Epidermal melanocyte (primary cell): ENCODE measurements around the gene SRP68.

ENCODE experiments used
- DNase-seq: peaks from one replicate; pipeline ENCODE4 v3.0.0; 2011; ENCODE audit warnings: low spot score; ENCODE audit not compliant: insufficient read length

SRP68 gene

DNA sequence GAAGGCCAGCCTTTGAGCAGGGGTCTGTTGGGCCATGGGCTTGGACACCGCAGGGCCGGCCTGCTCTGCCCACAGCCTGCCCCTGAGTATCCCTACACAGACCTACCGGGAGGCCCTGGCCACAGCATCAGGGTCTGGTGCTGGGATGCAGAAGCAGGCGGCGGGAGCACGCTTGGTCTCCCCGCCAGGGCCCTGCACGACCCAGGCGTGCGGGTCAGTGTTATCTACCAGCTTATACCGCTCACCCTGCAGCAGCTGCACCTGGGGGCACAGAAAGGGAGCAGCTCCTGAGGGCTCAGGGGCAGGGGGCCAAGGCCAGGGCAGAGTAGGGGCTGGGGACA, 54.0 kb downstream of the SRP68 start:
- no peak for DNase-seq

DNA sequence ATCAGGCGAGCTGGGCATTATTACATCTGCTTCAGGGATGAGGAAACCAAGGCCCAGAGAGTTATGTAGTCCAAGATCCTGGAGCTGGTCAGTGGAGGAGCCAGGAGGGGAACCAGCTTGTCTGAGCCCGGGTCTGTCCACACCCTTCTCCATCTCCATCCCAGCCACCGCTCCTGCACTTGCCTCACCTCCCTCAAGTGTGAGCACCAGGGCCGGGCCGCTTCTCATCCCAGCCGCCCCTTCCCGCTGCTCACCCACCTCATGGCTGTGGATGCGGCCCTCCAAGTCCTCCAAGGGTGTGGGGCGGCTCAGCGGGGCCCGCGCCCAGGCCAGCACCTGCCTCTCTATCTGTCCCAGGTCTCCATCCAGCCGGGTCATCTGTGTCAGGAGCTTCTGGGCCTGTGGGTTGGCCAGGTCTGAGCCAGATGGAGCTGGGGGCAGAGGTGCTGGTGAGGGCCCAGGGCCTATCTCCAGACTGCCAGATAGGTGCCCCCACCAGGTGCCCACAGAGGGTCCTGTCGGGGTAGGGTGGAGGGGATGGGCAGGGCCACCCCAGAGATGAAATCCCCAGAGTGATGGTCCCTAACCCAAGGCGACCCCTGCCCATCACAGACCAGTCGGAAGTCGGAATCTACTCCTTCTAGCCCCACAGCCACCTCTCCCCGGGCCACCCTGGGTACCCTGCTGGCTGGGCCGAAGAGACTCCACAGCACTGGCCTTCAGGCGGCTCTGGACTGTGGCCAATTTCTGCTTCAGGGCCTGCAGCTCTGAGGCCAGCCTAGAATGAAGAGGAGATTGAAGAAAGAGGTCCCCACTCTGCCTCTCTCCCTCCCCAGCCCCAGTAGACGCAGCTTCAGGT, 54.6 kb downstream of the SRP68 start:
- no peak for DNase-seq

GRCh38 chr17:76014925-76015261, 57.4 kb downstream of the SRP68 start:
- DNase-seq, result no peak

- peak; percentile 91 for DNase-seq
Observed at GRCh38 chr17:76014100-76014924, 58.0 kb downstream of the SRP68 start.

DNA sequence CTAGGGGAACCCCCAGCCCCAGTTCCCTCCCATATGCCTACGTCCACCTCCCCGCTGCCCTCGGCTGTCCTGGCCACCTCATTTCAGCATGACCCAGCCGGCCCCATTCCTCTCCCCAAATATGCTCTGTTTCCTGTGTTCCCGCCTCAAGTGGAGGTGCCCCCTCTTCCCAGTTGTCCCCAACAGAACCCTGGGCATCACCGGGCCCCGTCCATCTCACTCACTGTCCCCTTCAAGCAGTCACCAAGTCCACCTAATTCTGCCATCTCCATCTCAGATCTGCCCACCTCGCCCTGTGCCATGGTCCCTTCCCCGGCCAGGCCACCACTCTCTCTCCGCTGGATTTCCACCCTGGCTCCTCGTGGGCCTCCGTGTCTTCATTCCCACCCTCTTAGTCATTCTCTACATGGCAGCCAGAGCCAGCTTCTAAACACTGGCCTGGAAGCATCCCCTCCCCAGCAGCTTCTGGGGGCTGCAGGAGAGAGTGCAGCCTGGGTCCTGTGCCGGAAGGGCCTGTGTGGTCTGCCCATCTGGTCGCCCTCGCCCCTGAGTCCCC, 58.9 kb downstream of the SRP68 start:
- no peak for DNase-seq

GRCh38 chr17:76011951-76012350, 60.4 kb downstream of the SRP68 start:
- DNase-seq, result no peak

DNA sequence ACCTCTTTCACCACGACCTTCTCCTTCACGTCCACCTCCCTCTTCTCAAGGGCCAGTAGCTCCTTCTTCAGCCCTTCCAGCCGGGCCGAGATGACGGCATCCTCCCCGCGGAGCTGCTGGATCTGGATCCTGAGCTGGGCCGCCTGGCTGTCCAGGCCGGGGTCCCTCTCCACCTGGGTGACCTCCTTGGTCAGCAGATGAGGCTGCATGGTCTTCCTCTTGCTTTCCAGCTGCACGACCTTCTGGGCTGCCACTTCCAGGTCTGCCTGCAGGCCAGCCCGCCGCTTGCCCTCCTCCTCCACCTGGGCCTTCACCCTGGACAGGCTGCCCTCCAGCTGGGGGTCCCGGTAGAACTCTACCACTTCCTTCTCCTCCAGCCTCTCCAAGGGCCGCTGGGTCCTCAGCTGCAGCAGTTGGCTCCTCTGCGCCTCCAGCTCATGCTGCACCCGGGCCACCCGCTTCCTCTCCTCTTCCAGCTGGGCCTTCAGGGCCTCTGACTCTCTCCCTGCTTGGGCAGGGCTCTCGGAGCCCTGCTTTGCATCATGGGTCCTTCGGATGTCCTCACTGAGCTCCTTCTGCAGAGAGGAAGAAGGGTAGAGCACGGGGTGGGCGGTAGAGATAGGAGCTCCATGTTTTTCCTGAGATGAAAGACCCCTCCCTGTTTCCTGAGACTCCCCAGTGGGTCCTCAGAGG, 62.2 kb downstream of the SRP68 start:
- no peak for DNase-seq

GRCh38 chr17:76009447-76009846, 62.9 kb downstream of the SRP68 start:
- DNase-seq, result no peak

- DNase-seq, result no peak
Observed at GRCh38 chr17:76008630-76009425, 63.5 kb downstream of the SRP68 start.

DNA sequence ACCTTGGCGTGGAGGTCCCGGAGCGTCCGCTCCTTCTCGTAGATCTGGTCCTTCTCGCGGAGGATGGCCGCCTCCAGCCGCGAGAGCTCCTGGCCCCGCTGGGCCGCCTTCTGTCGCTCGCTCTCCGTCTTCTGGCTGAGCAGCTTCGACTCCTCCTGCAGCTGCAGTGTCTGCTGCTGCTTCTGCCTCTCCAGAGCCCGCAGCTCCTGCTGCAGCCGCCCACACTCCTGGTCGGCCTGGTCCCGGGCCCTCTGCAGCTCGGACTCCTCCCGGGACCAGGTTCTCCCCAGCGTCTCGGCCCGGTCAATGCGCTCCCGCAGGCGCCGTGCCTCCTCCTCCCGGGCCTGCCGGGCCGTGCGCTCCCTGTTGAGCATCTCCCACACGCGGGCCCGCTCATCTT, 64.1 kb downstream of the SRP68 start:
- DNase-seq, result no peak

DNA sequence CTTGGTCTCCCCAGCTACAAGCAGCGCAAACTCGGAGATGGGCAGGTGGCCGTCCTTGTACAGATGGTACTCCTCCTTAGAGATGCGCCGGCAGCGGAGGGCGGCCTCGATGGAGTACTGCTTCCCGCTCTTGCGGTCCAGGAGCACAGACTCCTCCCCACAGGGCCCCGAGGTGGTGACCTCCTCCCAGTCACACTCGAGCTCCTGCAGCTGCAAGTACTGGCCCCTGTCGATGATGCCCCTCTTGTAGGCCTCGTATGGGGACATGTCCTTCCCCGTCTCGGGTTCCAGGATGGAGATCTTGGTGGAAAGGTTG, 64.5 kb downstream of the SRP68 start:
- DNase-seq, result no peak

DNA sequence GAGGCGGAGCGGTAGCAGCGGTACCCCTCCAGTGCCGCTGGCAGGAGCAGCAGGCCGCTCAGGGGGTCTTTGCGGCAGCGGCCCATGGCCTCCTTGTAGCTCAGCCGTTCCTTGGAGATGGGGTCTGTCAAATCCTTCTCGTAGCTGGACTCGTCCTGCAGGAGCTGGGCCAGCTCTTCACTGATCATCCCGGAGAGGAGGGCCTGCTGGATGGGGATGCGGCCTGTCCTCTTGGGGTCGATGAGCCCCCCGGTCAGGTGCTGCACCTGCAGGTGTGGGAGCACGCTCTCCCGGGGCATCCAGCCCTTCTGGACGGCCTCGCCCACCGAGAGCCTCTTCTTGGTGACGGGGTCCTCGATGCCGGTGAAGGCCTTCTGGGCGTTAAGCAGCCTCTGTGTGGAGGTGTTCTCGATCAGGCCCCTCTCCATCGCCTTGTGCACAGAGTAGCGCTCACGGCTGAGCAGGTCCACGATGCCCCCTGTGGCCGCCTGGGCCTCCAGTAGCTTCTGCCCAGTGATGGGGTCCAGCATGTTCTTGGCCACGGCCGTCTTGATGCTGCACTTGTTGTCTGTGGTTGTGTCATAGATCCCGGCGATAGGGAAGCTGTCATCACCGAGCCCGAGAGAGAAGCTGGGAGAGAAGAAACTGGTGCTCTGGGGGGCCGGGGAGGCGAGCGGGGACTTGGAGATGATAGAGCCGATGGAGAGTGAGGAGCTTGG, 65.0 kb downstream of the SRP68 start:
- no peak for DNase-seq

DNA sequence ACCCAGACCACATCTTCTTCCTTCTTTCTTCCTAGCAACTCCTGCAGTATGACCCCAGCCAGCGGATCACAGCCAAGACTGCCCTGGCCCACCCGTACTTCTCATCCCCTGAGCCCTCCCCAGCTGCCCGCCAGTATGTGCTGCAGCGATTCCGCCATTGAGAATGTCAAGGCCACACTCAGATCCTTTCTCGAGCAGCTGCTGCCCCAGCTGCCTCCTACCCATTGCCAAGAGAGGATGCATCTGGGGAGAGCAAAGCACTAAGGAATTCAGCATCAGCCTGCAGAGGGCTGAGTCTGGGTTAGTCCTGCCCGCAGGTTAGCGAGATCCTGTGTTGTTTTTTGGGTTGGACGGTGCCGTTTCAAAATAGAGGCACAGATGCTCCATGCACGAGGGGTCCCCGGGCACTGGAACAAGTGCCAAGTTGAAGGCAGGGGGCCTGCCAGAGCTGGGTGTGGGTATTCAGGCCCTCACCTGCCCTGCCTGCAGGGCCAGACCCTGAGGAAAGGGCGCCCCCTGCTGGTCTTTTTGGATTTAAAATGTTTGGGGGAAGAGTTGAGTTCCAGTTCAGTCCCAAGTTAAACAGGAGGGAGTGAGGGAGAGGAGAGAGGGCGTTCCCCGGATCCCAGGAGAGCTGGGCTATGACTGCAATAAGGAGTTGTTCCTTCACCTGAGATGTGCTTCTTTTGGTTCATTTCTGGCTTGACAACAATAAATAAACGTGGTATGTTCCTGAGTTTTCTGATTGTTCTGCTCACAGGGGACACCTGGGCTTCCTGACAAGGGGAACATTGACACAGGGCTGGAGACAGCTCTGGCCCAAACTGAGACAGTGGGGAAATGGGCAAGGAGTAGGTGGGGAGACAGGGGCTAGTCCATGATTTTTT, 66.8 kb downstream of the SRP68 start:
- peak; percentile 79 for DNase-seq

- DNase-seq, result no peak
Observed at GRCh38 chr17:76004750-76005262, 67.5 kb downstream of the SRP68 start.

DNA sequence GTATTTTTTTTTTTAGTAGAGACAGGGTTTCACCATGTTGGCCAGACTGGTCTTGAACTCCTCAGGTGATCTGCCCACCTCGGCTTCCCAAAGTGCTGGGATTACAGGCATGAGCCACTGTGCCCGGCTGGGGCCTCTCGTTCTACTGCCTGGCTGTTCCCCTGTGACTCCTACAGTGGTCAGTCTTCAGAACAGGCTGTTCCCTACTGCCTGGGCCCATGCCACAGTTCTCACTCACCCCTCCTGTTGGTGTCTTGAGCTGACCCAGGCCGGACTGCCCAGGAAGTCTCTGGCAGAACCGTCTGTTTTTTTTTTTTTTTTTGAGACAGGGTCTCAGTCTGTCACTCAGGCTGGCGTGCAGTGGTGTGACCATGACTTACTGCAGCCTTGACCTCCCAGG, 68.4 kb downstream of the SRP68 start:
- no peak for DNase-seq

- DNase-seq, result peak; percentile 7
Observed at GRCh38 chr17:76002100-76002499, 70.2 kb downstream of the SRP68 start.

DNA sequence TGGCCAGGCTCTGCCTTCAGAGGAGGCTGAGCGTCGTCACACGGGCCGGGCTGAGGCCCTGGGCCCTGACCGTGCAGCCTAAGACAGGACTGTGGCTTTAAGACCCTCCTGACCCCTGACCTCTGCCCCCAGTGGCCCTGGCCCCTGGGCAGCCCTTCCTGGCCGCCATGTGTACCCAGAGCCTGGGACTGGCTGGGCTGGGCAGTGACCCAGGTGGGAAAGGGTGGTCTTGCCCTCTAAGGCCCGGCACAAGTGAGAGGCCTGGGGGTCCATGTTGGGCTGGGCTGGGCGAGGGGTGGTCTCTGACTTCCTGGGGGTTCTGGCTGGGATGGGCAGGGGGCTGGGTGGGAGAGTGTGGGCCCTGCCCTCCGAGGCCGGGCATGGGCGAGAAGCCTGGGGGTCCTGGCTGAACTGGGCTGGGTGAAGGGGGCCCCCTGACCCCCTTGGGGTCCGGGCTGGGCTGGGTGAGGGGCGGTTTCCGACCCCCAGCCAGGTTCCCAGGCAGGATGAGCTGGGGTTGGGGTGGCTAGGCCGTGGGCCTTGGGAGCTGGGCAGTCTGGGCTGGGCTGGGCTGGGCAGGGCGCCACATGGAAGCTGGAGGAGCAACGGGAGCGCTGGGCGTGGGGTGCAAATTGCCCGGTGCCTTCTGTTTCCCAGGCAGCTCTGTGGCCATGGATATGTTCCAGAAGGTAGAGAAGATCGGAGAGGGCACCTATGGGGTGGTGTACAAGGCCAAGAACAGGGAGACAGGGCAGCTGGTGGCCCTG, 71.4 kb downstream of the SRP68 start, which contains the start of gene CDK3:
CDK3 (plus strand) TSS at position 101 of the 767 bp plus-strand sequence; CDS start at position 672, 571 bp downstream.
- peak; percentile 1 for DNase-seq

DNA sequence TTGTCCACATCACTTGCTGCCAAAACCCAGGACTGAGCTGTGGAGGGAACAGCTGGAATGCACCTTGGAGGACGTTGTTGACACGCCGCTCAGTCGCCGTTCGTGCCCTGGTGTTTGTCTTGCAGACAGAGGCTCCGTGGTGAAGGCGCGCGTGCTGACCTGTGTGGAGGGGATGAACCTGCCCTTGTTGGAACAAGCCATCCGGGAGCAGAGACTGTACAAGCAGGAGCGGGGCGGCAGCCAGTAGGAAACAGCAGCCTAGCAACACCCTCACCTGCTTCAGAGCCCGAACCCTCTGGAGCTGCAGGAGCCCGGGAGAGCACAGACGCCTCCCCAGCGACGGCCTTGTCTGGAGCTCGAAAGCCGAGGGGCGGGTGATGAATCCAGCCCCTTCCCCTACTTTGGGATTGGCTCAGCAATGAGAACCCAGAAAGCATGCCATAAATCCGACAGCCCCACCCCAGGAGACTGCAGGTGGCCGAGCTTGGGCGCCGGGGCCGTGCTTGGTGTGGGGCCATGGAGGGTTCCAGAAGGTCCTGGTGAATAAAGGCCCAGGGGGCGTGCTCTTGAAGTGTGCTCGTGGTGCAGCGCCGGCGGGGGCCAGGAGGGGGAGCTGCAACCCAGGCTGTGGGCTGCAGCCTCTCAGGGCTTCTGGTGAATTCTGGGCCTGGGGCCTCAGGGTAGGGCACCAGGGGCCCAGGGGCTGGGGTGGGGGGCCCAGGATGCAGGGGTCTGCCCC, 72.1 kb downstream of the SRP68 start:
- DNase-seq, result peak; percentile 43
